IPS-18a (cell line): ENCODE results near the gene SNRPD1.
"Not testable (repeated sequence)": the region's sequence is repeated elsewhere in the genome, so short reads cannot be mapped to it uniquely, and the experiment has no call there.

ENCODE experiments used
- H3K27ac ChIP-seq: one replicate; pipeline ENCODE4 v1.5.1; 2013; ENCODE audit warnings: low read length
- H3K27me3 ChIP-seq: one replicate; pipeline ENCODE4 v1.6.1; 2013; ENCODE audit warnings: mild to moderate bottlenecking, low read length; ENCODE audit not compliant: control insufficient read depth, insufficient read depth
- H3K36me3 ChIP-seq: one replicate; pipeline ENCODE4 v1.6.1; 2013; ENCODE audit warnings: low read depth, low read length; ENCODE audit not compliant: control insufficient read depth
- H3K4me1 ChIP-seq: one replicate; pipeline ENCODE4 v1.6.1; 2013; ENCODE audit warnings: low read depth, low read length; ENCODE audit not compliant: control insufficient read depth
- H3K4me3 ChIP-seq: one replicate; pipeline ENCODE4 v1.5.1; 2013; ENCODE audit warnings: low read length
- H3K9ac ChIP-seq: one replicate; pipeline ENCODE4 v1.6.1; 2013; ENCODE audit warnings: mild to moderate bottlenecking, low read length, moderate library complexity
- H3K9me3 ChIP-seq: one replicate; pipeline ENCODE4 v1.6.1; 2013; ENCODE audit warnings: low read depth, low read length; ENCODE audit not compliant: control insufficient read depth

Gene SNRPD1

DNA sequence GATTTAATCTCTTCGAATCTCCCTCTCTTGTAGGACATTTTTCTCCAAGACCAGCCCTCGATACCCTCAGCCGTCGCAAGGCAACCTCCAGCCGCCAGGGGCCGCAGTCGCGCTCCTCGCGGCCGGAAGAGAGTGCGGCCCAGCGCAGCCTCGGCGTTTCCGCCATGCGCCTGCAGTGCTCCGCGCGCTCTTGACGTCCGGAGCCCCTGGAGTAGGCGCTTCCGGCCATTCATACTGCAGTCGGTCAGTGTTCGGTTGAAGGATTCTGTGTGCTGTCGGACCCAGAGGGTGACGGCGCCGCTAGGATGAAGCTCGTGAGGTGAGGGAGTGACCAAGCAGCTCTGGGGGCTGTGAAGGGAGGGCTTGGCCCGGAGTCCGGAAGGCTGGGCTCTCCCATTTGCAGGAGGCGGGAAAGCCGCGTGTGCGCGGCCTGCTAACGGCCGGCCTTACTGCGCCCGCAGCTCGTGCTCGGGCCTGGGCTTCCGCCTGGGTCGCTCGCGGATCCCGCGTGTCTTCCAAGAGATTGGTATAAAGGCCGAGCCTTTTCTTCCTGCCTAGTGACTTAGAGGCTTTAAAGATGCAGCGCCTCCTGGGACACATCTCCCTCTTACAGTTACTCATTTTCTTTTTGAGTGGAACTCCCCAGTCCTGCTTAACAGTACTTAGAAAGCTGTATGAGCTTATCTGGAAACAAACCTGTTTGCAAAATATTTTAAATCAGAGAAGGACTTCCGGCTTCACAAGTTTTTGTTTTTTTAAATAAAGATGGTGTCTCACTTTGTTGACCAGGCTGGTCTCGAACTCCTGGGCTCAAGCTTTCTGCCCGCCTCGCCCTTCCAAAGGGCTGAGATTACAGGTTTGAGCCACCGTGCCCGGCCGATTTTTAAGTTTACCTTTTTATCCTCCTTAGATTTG, at the start of gene SNRPD1:
Gene SNRPD1, plus strand, starts transcription at position 190 of the 915 bp plus-strand sequence. Its CDS starts 116 bp downstream, at position 306.
- Histone ChIP-seq H3K9me3 (no peaks in the 10 kb centered on the region), H3K36me3 (peaks cover 16% of the 10 kb centered on the region), H3K4me3 (peak within 1 kb of the TSS; percentile 76), H3K27ac (peak within 1 kb of the TSS; percentile 83), H3K9ac (peak within 1 kb of the TSS; percentile 99), H3K4me1 (peaks cover 3% of the 10 kb centered on the region), H3K27me3 (no peaks in the 10 kb centered on the region)

GRCh38 chr18:21571772-21572171, 40.3 kb upstream of the SNRPD1 start:
- Histone ChIP-seq H3K27ac (no peak overlapping the region), H3K9me3 (no peaks in the 10 kb centered on the region), H3K27me3 (no peaks in the 10 kb centered on the region), H3K36me3 (peaks cover 47% of the 10 kb centered on the region), H3K9ac (no peak overlapping the region), H3K4me1 (no peaks in the 10 kb centered on the region), H3K4me3 (no peak overlapping the region)

DNA sequence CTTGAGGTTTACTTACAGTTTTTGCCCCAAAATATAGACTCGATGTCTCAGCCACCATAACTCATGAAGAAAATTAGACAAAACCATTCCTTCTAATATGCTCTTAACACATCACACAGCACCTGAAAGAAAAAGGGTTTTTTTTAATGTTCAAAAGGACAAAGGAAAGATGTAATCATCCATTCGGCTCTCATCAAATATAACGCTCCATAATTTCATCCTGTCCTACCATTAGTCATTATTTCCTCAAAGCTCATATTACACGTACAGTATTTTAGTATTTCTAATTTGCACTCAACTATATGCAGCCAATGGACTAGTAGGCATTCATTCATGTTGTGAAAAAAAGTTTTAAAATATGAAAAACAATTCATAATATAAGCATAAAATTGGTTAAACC, 36.5 kb upstream of the SNRPD1 start:
- H3K9ac ChIP-seq: no peak overlapping the region
- no peaks in the 10 kb centered on the region for H3K4me1 ChIP-seq

GRCh38 chr18:21584391-21584790, 27.7 kb upstream of the SNRPD1 start:
- no peak overlapping the region for H3K4me3 ChIP-seq
- H3K27me3 ChIP-seq: no peaks in the 10 kb centered on the region
- H3K9ac ChIP-seq: no peak overlapping the region
- H3K9me3 ChIP-seq: no peaks in the 10 kb centered on the region
- H3K4me1 ChIP-seq: no peaks in the 10 kb centered on the region
- H3K27ac ChIP-seq: no peak overlapping the region
- no peaks in the 10 kb centered on the region for H3K36me3 ChIP-seq

More for the DNA sequence above, 36.5 kb upstream of the SNRPD1 start:
- H3K4me3 ChIP-seq: no peak overlapping the region
- H3K27ac ChIP-seq: no peak overlapping the region
- no peaks in the 10 kb centered on the region for H3K27me3 ChIP-seq
- H3K9me3 ChIP-seq: no peaks in the 10 kb centered on the region
- H3K36me3 ChIP-seq: peaks cover 36% of the 10 kb centered on the region

DNA sequence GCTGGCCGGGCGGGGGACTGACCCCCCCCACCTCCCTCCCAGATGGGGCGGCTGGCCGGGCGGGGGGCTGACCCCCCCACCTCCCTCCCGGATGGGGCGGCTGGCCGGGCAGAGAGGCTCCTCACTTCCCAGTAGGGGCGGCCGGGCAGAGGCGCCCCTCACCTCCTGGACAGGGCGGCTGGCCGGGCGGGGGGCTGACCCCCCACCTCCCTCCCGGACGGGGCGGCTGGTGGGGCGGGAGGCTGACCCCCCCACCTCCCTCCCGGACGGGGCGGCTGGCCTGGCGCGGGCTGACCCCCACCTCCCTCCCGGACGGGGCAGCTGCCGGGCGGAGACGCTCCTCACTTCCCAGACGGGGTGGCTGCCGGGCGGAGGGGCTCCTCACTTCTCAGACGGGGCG, 19.8 kb upstream of the SNRPD1 start:
- H3K9me3 ChIP-seq, H3K9ac ChIP-seq: not testable (repeated sequence)

GRCh38 chr18:21593540-21594257, 18.4 kb upstream of the SNRPD1 start:
- peaks cover 2% of the 10 kb centered on the region for H3K4me1 ChIP-seq
- no peaks in the 10 kb centered on the region for H3K27me3 ChIP-seq
- H3K9me3 ChIP-seq: no peaks in the 10 kb centered on the region
- no peak overlapping the region for H3K27ac ChIP-seq
- H3K4me3 ChIP-seq: no peak overlapping the region
- no peaks in the 10 kb centered on the region for H3K36me3 ChIP-seq
- H3K9ac ChIP-seq: no peak overlapping the region

More for the DNA sequence above, 19.8 kb upstream of the SNRPD1 start:
- H3K27ac ChIP-seq, H3K4me1 ChIP-seq, H3K27me3 ChIP-seq, H3K36me3 ChIP-seq, H3K4me3 ChIP-seq: not testable (repeated sequence)

- H3K27me3 ChIP-seq: no peaks in the 10 kb centered on the region
- H3K4me1 ChIP-seq: peaks cover 6% of the 10 kb centered on the region
- no peak overlapping the region for H3K4me3 ChIP-seq
- H3K27ac ChIP-seq: no peak overlapping the region
- no peaks in the 10 kb centered on the region for H3K36me3 ChIP-seq
- H3K9me3 ChIP-seq: no peaks in the 10 kb centered on the region
- H3K9ac ChIP-seq: no peak overlapping the region
These were observed 14.5 kb upstream of the SNRPD1 start for GRCh38 chr18:21597620-21598019.

DNA sequence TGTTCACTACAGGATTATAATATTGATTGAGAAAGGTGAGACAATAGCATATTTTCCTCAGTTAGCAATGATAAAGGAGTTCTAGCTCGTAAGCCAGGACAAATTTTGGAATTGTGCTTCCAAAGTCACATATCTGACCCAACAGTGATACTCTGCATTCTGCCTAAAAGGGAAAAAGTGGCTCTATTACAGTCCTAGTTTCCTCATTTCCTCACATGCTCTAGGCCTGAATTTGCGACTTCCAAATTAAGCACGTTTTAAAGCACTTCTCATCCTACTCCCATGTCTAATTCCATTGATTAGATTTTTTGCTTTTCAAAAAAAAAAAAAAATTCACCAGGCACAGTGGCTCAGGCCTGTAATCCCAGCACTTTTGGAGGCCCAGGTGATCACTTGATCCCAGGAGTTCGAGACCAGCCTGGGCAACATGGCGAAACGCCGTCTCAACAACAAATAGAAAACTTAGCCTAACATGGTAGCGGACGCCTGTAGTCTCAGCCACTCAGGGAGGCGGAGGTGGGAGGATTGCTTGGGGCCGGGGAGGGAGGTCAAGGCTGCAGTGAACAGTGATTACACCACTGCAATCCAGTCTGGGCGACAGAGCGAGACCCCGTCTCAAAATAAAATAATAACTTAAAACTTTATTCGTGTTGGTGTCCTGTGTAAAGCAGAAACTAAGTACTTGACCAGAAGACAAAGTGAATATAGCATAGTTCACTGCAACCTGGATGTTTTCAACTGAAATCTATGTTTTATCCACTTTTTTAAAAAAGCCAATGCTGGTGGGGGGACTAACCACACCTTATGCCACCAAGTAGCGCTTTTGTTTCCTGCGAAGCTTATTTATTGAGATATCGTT, 13.2 kb upstream of the SNRPD1 start:
- no peaks in the 10 kb centered on the region for H3K36me3 ChIP-seq
- no peaks in the 10 kb centered on the region for H3K27me3 ChIP-seq
- peaks cover 6% of the 10 kb centered on the region for H3K4me1 ChIP-seq
- H3K4me3 ChIP-seq: peak overlapping the region; percentile 85
- peak overlapping the region; percentile 90 for H3K9ac ChIP-seq
- H3K9me3 ChIP-seq: no peaks in the 10 kb centered on the region
- peak overlapping the region; percentile 89 for H3K27ac ChIP-seq

GRCh38 chr18:21599585-21600525, 12.3 kb upstream of the SNRPD1 start:
- peak overlapping the region; percentile 89 for H3K27ac ChIP-seq
- no peaks in the 10 kb centered on the region for H3K27me3 ChIP-seq
- H3K4me1 ChIP-seq: peaks cover 6% of the 10 kb centered on the region
- peak overlapping the region; percentile 85 for H3K4me3 ChIP-seq
- H3K9ac ChIP-seq: peak overlapping the region; percentile 90
- H3K9me3 ChIP-seq: no peaks in the 10 kb centered on the region
- H3K36me3 ChIP-seq: no peaks in the 10 kb centered on the region

DNA sequence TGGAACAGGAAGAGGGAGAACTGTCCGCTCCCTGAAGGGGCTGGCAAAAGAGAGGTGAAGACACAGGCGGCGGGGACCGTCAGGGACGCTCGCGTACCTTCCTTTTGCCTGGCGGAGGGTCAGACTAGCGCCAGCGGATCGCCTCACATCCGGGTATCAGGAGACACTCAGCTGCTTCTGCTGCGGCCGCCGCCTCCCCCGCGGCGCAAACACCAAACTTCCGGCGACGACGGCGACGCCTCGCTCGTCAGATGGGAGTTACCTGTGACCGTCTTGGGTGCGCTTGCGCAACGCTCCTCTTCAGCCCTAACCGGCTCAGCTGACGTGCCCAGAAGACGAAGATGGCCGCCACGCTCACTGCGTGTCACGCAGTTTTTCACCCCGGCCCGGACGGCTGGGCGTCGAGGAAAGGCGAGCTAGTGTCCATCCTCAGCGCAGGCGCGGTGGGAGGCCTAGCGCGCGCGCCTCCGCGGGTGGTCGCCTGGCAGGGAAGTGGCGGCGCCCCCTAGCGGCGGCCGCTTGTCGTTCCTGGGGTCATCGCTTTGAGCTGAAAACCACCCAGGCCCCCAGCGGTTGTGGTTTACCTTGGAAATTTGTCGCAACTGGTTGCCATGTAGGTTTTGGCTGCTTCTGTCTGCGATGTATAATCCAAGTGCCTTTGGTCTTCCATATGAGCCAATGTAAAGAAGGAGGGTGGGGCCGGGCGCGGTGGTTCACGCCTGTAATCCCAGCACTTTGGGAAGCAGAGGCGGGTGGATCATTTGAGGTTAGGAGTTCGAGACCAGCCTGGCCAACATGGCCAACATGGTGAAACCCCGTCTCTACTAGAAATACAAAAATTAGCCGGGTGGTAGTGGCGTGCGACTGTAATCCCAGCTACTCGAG, 11.3 kb upstream of the SNRPD1 start, which contains the start of gene ESCO1:
Gene ESCO1, minus strand, starts transcription at position 179 of the 885 bp plus-strand sequence. CDS start 25,861 bp downstream, outside the sequence.
- Histone ChIP-seq H3K27me3 (no peaks in the 10 kb centered on the region), H3K9ac (peak within 1 kb of the TSS; percentile 90), H3K27ac (peak within 1 kb of the TSS; percentile 89), H3K4me1 (peaks cover 6% of the 10 kb centered on the region), H3K4me3 (peak within 1 kb of the TSS; percentile 85), H3K9me3 (no peaks in the 10 kb centered on the region), H3K36me3 (no peaks in the 10 kb centered on the region)
